H1 (cell line): ENCODE measurements around the gene NAA20.

ENCODE experiments used
- CBX8 ChIP-seq: fragments of 300-800, 300-1000 bp; sonication (generic); IDR thresholded peaks from 2 replicates; pipeline ENCODE4 v1.7.1; 2016; ENCODE audit warnings: low read depth, low read length, borderline replicate concordance
- CHD2 ChIP-seq: IDR thresholded peaks from 2 replicates; pipeline ENCODE4 v1.6.1; 2012; ENCODE audit warnings: low read length, improper control_type of control experiment
- EZH2 ChIP-seq: fragments of 200-600 bp; sonication (generic); IDR thresholded peaks from 2 replicates; pipeline ENCODE4 v1.7.1; 2012; ENCODE audit warnings: low read depth, mild to moderate bottlenecking, moderate library complexity, low read length, inconsistent platforms; ENCODE audit not compliant: severe bottlenecking
- POLR2A ChIP-seq, 2 experiments: IDR thresholded peaks; 1 replicate in 1 of 2; 2 replicates in 1 of 2; pipeline ENCODE4 v1.6.1; 2011; ENCODE audit warnings: low read depth in 2 of 2, low read length in 2 of 2, mild to moderate bottlenecking in 2 of 2; ENCODE audit errors: control extremely low read depth in 1 of 2
- POLR2AphosphoS5 ChIP-seq: IDR thresholded peaks from 2 replicates; pipeline ENCODE4 v1.6.1; 2011; ENCODE audit warnings: low read depth, low read length
- RFX5 ChIP-seq: IDR thresholded peaks from 2 replicates; pipeline ENCODE4 v1.6.1; 2011; ENCODE audit warnings: low read depth, low read length, improper control_type of control experiment, borderline replicate concordance
- SP4 ChIP-seq: IDR thresholded peaks from 2 replicates; pipeline ENCODE4 v1.6.1; 2012; ENCODE audit warnings: low read length, inconsistent platforms
- TAF7 ChIP-seq: optimal IDR thresholded peaks from 2 replicates; pipeline ENCODE3; 2011; ENCODE audit warnings: low read depth, mild to moderate bottlenecking, inconsistent platforms, low read length, moderate library complexity, borderline replicate concordance
- TF ChIP-seq, protein P1 (sequence below), 3 experiments: IDR thresholded peaks; 1 replicate in 2 of 3; 2 replicates in 1 of 3; pipeline versions ENCODE4 v1.5.1 to v1.6.1; 2011; ENCODE audit warnings: low read length in 3 of 3, mild to moderate bottlenecking in 3 of 3, inconsistent platforms in 2 of 3, low read depth in 1 of 3, moderate library complexity in 1 of 3; ENCODE audit not compliant: insufficient read depth in 1 of 3; ENCODE audit errors: control extremely low read depth in 1 of 3
- TF ChIP-seq, protein P2 (sequence below): IDR thresholded peaks from 2 replicates; pipeline ENCODE4 v1.6.1; 2012; ENCODE audit warnings: low read length, inconsistent platforms

DNA sequence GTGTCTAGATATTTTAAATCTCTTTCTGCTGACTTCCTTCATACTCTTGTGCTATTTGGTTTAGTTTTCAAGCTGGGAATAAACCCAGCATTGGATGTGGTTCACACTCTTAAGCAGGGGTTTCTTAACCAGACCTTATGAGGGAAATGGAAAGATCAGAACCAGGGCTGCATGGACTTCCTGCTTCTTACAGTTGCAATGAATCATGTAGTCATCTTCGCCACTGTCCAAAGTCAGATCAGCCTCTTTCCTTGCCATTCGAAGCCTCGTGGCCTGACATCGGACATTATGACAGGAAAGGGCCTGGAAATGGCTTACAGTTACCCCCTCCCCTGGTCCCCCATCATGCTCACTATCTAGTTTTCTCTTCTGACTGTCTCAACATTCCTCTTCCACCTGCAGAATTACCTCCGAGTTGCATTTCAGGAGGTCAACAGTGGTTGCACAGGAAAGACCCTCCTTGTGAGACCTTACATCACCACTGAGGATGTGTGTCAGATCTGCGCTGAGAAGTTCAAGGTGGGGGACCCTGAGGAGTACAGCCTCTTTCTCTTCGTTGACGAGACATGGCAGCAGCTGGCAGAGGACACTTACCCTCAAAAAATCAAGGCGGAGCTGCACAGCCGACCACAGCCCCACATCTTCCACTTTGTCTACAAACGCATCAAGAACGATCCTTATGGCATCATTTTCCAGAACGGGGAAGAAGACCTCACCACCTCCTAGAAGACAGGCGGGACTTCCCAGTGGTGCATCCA lies 16.8 kb upstream of the NAA20 start:
- TF ChIP-seq POLR2AphosphoS5 (no peak), CBX8 (no peak), EZH2 (no peak), RFX5 (no peak), SP4 (no peak), CHD2 (no peak), TAF7 (no peak), POLR2A (IDR thresholded peaks at IDR 0.05; ENCODE audit: control extremely low read depth in 1 of 2, low read depth in 2 of 2, low read length in 2 of 2) (no peak)
- TF ChIP-seq, protein P1, sequence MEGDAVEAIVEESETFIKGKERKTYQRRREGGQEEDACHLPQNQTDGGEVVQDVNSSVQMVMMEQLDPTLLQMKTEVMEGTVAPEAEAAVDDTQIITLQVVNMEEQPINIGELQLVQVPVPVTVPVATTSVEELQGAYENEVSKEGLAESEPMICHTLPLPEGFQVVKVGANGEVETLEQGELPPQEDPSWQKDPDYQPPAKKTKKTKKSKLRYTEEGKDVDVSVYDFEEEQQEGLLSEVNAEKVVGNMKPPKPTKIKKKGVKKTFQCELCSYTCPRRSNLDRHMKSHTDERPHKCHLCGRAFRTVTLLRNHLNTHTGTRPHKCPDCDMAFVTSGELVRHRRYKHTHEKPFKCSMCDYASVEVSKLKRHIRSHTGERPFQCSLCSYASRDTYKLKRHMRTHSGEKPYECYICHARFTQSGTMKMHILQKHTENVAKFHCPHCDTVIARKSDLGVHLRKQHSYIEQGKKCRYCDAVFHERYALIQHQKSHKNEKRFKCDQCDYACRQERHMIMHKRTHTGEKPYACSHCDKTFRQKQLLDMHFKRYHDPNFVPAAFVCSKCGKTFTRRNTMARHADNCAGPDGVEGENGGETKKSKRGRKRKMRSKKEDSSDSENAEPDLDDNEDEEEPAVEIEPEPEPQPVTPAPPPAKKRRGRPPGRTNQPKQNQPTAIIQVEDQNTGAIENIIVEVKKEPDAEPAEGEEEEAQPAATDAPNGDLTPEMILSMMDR (IDR thresholded peaks at IDR 0.05; ENCODE audit: control extremely low read depth in 1 of 3, insufficient read depth in 1 of 3, low read depth in 1 of 3, low read length in 3 of 3), result no peak
- TF ChIP-seq, protein P2, sequence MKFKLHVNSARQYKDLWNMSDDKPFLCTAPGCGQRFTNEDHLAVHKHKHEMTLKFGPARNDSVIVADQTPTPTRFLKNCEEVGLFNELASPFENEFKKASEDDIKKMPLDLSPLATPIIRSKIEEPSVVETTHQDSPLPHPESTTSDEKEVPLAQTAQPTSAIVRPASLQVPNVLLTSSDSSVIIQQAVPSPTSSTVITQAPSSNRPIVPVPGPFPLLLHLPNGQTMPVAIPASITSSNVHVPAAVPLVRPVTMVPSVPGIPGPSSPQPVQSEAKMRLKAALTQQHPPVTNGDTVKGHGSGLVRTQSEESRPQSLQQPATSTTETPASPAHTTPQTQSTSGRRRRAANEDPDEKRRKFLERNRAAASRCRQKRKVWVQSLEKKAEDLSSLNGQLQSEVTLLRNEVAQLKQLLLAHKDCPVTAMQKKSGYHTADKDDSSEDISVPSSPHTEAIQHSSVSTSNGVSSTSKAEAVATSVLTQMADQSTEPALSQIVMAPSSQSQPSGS, result no peak
